NCI-H1417 treated with DMSO at 0.1 percent for 48 hours (cell line): ENCODE results near the gene RBBP8.

ENCODE experiments used
- DNase-seq: peaks from one replicate; lab custom pipeline; 2025; lab: John Stamatoyannopoulos, UW

RBBP8 gene

GRCh38 chr18:22999212-22999611 is 66.1 kb downstream of the RBBP8 start:
- DNase-seq = no peak

- no peak for DNase-seq
These were observed 66.5 kb downstream of the RBBP8 start for GRCh38 chr18:22999647-23000046.

DNA sequence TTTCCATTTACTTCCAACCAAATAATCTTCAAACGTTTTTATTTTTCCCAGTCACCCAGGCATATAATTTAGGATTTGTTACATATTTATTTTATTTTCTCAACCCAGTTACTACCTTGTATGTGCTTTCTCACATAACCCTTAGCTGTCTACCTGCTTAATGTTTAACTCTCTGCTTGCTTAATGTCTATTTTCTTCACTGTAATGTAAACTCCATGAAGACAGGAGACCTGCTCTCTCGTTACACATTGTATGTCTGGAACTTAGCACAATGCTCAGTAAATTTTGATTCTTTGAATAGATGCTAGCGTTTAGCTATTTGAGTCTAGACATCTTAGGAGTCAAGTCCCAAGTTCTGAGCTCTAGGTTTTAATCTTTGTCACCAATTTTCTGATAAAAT is 70.2 kb downstream of the RBBP8 start:
- DNase-seq = no peak

DNA sequence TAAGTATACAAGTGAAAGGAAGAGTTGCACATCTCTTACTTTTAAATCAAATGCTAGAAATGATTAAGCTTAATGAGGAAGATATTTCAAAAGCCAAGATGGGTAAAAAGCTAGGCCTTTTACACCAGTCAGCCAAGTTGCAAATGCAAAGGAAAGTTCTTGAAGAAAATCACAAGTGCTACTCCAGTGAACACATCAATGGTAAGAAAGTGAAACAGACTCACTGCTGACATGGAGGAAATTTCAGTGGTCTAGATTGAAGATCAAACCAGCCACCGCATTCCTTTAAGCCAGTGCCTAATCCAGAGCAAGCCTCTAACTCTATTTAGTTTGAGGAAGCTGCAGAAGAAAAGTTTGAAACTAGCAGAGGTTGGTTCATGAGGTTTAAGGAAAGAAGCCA is 79.1 kb downstream of the RBBP8 start:
- DNase-seq = no peak

DNA sequence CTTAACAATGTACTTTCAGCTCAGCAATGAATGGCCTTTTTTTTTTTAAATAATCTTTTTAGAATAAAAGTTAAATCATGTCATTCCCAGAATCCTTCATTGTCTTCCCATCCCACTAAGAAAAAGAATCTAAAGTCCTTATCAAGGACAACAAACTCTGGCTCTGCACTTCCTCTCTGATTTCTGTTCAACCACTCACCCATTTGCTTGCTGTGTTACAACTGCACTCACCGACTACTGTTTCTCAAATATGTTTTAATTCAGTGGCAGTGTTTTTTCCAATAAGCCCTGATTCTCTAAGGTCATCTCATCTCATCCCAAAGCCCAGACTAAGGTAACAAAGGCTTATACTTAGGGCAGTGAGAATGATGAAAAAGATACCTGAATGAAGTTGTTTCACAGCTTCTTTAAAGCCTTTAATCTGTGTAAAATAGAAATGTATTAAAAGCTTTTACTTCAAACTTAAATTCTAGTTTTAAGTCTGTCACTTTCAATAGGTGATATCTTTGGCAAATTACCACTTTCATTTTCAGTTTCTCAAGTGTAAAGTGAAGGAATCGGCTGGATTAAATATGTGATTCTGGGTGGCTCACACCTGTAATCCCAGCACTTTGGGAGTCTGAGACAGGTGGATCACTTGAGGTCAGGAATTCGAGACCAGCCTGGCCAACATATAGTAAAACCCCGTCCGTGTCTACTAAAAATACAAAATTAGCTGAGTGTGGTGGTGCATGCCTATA is 87.6 kb downstream of the RBBP8 start:
- no peak for DNase-seq

GRCh38 chr18:23021623-23022022 is 88.5 kb downstream of the RBBP8 start:
- no peak for DNase-seq

DNA sequence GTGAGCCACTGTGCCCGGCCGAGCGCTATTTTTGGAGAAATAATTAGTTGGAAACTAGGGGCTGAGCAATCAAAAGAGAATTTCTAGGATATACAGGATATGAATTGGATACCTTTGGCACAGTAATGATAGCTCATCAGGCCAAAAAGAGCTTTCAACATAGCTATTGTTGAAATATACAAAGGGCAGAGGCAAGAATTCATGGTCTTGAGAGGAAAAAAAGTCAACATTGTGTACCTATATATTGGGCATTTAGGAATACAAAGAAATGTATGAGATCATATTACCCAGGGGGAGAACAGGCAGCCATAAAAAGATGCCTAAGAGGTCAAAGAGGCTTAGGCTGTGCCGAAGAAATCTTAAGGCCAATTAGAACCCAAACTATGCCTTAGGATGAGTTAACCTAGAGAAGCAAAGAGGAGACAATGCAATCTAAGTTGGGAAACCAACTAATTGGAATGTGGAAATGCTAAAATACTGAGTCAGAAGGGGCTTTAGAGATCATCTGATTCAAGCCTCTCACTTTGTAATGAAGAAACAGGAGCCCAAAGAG is 99.0 kb downstream of the RBBP8 start:
- DNase-seq = no peak

- no peak for DNase-seq
These were observed 99.9 kb downstream of the RBBP8 start for GRCh38 chr18:23033056-23033455.

DNA sequence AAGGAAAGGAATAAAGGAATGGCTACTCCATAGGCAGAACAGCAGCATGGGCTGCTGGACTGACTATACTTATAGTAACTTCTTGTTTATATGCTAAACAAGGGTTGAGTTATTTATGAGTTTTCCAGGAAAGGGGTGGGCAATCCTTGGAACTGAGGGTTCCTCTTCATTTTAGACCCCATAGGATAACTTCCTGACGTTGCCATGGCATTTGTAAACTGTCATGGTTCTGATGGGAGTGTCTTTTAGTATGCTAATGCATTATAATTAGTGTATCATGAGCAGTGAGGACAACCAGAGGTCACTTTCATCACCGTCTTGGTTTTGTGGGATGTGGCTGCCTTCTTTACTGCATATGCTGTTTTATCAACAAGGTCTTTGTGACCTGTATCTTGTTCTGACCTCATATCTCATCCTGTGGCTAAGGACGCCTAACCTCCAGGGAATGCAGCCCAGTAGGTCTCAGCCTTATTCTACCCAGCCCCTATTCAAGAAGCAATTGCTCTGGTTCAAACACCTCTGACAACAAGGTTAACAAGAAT is 103.6 kb downstream of the RBBP8 start:
- DNase-seq = no peak

- no peak for DNase-seq
These were observed 104.5 kb downstream of the RBBP8 start for GRCh38 chr18:23037646-23038045.

- no peak for DNase-seq
These were observed 105.6 kb downstream of the RBBP8 start for GRCh38 chr18:23038712-23039111.

GRCh38 chr18:23042133-23042532 is 109.0 kb downstream of the RBBP8 start:
- no peak for DNase-seq

DNA sequence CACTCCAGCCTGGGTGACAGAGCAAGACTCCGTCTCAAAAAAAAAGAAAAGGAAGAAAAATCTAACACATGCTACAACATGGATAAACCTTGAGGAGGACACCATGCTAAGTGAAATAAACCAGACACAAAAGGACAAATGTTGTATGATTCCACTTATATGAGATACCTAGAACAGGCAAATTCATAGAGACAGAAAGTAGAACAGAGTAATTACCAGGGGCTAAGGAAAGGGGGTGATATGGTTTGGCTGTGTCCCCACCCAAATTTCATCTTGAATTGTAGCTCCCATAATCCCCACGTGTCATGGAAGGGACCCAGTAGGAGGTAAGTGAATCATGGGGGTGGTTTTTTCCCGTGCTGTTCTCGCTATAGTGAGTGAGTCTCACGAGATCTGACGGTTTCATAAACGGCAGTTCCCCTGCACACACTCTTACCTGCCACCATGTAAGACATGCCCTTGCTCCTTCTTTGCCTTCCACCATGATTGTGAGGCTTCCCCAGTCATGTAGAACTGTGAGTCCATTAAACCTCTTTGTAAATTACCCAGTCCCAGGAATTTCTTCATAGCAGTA is 110.8 kb downstream of the RBBP8 start:
- no peak for DNase-seq

DNA sequence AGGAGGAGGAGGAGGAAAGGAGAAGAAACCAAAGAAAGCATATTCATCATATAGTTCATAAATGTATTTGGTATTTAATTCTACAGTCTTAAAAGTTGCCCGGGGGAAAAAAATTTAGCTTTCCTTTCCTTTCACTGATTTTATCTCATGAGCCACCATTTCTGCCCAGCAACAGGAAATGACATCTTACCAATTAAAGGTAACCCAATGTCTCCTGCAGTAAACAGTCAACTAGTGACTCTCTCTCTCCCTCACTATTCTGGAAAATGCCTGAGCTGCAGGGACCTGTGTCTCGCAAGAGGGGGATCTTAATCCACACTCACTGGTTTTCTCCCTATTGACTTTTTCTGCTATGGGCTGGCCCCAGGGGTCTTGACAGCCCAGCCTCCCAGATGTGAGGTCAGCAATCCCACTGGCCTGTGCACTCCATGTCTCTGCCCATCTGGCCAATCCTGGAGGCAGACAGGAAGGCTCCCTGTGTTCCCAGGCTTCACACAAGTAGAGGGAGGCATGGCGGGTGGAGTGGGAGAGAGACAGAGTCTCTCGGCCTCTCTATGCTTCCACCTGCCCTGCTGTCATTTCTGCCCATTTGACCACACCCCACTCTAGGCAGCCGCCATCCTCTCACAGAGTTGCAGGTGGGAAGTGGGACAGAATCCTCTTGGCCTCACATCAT is 116.7 kb downstream of the RBBP8 start:
- no peak for DNase-seq

GRCh38 chr18:23053776-23054457 is 120.8 kb downstream of the RBBP8 start:
- no peak for DNase-seq

- no peak for DNase-seq
These were observed 121.4 kb downstream of the RBBP8 start for GRCh38 chr18:23054553-23054952.

DNA sequence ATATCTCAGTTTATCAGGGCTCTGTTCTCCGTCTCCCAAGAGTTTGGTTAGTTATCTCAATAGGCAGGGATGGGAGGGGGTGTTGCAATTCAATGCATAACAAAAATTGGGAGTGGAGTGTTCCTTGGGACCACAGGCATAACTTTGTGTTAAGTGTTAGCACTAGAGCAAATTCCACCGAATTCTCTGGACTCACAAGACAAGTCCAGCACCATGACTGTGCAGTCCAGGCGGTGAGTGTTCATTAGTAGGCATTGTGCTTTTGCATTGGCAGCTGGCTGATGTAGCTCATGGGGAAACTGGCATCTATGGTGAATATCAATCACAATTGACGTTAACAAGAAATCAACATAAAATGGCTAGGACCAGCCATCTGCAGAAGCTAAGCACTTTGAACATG is 123.2 kb downstream of the RBBP8 start:
- DNase-seq = no peak

DNA sequence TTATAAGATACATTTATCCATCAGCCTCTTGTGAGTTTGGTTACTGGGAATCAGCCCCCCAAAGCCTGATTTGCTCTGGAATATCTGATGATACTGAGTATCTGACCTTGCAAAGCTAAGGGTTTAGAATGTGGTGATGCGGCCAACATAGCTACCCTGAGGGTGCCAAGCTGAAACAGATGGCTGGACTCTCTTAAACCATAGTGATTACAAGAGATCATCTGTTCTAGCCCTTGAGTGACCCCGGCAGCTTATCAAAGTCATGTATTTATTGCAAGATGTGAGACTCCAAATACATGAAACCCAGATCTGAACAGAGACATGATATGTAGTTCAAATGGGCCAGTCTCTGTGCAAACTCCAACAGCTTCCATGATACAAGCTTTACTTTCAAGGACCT is 124.0 kb downstream of the RBBP8 start:
- DNase-seq = no peak

- DNase-seq = no peak
These were observed 125.8 kb downstream of the RBBP8 start for GRCh38 chr18:23058746-23059415.

DNA sequence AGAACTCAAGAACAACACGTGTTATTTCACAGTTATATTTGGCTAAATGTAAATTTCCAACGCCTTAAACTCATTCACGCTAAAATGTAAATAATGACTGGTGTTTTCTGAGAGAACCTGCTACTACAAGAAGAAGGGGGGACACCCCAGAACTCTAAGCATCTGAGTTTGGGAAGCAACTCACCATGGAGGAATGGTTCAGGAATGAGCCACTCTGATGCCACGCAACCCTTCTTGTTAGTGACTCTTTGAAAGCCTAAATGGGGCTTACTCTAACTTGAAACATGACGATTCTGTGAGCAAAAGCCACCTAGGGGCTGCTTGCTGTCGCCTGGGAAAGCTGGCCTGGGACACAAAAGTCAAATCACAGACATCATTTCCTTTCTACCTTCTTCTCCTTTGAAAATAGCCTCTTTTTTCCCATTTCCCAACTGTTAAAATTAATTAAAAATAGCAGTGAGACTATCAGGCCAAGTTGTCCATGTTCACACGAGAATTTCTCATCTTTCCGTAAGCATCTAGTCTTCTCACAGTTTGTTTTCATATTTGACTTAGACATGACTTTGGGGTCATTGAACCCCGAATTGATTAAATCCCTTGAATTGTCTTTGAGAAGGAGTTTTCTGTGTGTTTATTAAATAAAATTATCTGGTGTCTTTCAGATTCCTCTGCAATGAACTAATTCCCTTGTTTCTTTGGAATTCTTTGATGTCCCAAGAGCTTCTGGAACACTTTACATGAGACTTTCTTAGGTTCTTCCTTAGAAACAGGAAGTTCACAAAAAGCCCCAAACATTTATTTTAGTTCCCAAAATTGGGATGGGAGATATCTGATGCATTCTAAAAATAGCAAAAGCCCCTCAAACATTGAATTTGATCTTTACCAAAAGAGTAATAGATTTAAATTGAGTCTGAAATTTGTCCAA is 126.7 kb downstream of the RBBP8 start:
- DNase-seq = no peak

DNA sequence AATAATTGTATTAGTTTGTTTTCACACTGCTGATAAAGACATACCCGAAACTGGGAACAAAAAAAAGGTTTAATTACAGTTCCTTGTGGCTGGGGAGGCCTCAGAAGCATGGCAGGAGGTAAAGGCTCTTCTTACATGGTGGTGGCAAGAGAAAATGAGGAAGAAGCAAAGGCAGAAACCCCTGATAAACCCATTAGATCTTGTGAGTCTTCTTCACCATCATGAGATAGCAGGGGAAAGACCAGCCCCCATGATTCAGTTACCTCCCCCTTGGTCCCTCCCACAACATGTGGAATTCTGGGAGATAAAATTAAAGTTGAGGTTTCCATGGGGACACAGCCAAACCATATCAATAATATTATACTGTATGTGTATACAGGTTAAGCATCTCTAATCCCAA is 128.9 kb downstream of the RBBP8 start:
- DNase-seq = no peak
